Lung (tissue), 12 donors: ENCODE data around the gene KIAA2012. TPM values are rescaled to one million over a fixed set of nuclear protein-coding genes. Genes with fewer than 3 reads are reported as not detected.
A peak's percentile ranks its signal among the peaks of the same experiment; 100 is the strongest.

ENCODE experiments used
- ATAC-seq: fragments of 200-7000 bp; cut with Tn5 transposase; one replicate; pipeline ENCODE4 v1.9.1; 2020; ENCODE audit warnings: moderate number of reproducible peaks; ENCODE audit not compliant: insufficient read depth, low FRiP score
- DNase-seq, 3 donors: peaks; one replicate each; pipeline ENCODE4 v3.0.0-alpha.2; 2013 to 2017
- H3K27ac ChIP-seq, 2 donors: one replicate each; pipeline ENCODE4 v1.5.1; 2013; ENCODE audit warnings: mild to moderate bottlenecking in 2 of 2, moderate library complexity in 2 of 2, control low read depth in 1 of 2, inconsistent platforms in 1 of 2, low read depth in 1 of 2, low read length in 1 of 2
- H3K27me3 ChIP-seq, 3 donors: one replicate each; pipeline ENCODE4 v1.5.1; 2013; ENCODE audit warnings: low read length in 2 of 3; ENCODE audit not compliant: control insufficient read depth in 3 of 3, insufficient read depth in 3 of 3
- H3K36me3 ChIP-seq, 4 donors: one replicate each; pipeline ENCODE4 v1.5.1; 2013; ENCODE audit warnings: low read length in 4 of 4, mild to moderate bottlenecking in 1 of 4, moderate library complexity in 1 of 4; ENCODE audit not compliant: control insufficient read depth in 4 of 4, insufficient read depth in 4 of 4
- H3K4me1 ChIP-seq, 5 donors: one replicate each; pipeline ENCODE4 v1.5.1; 2013; ENCODE audit warnings: low read length in 5 of 5, mild to moderate bottlenecking in 2 of 5, moderate library complexity in 1 of 5; ENCODE audit not compliant: control insufficient read depth in 5 of 5, insufficient read depth in 5 of 5
- H3K4me3 ChIP-seq: one replicate; pipeline ENCODE4 v1.5.1; 2013; ENCODE audit warnings: mild to moderate bottlenecking, control low read depth, moderate library complexity
- H3K9ac ChIP-seq, 2 donors: one replicate each; pipeline ENCODE4 v1.5.1; 2013; ENCODE audit warnings: low read length in 2 of 2, control low read depth in 1 of 2; ENCODE audit not compliant: insufficient read depth in 1 of 2
- H3K9me3 ChIP-seq, 4 donors: one replicate each; pipeline ENCODE4 v1.5.1; 2013; ENCODE audit warnings: low read length in 3 of 4, mild to moderate bottlenecking in 1 of 4, moderate library complexity in 1 of 4; ENCODE audit not compliant: control insufficient read depth in 4 of 4, insufficient read depth in 3 of 4
- WGBS, 2 donors: extraction: QIAGEN DNeasy Blood & Tissue Kit; methylation state at CpG; one replicate each; pipeline ENCODE4 v1.1.7; 2013; 5-methylcytosine and 5-hydroxymethylcytosine counted together
- polyA plus RNA-seq, 2 donors: library from polyadenylated mRNA; stranded (reverse); fragments of 200-250 nt; gene quantifications; one replicate each; pipeline ENCODE4 v1.2.1, GENCODE V29; 2013
- total RNA-seq, 2 donors: library from RNA; depleted of rRNA in 1 of 2; stranded (reverse); fragments of >200 nt in 1 of 2; gene quantifications; one replicate each; pipeline ENCODE4 v1.2.1, GENCODE V29; 2014 to 2021
- TF ChIP-seq, protein P1 (sequence below): IDR thresholded peaks from 2 replicates; pipeline ENCODE4 v1.5.1; 2012; ENCODE audit warnings: mild to moderate bottlenecking; ENCODE audit errors: control extremely low read depth, extremely low read depth
- donor health status: control.
- donor health status: control.
- donor health status: Bipolar disorder and iron deficiency.
- donor health status: healthy.
- donor health status: DM: yes; HTN: yes; CAD: no.

KIAA2012 gene
- total and polyA plus RNA-seq, 4 donors, result 0.69 to 8.5 (median 3.6) TPM

GRCh38 chr2:202035089-202035940 lies 37.7 kb upstream of the KIAA2012 start:
- Histone ChIP-seq H3K9ac (no peak overlapping the region), H3K9me3 (peaks cover 0 to 7% (median 0%) of the 10 kb centered on the region in 4 donors), H3K4me3 (peak overlapping the region; percentile 64), H3K27me3 (no peaks in the 10 kb centered on the region), H3K36me3 (peaks cover 0 to 17% (median 6%) of the 10 kb centered on the region in 4 donors), H3K27ac (no peak overlapping the region), H3K4me1 (peaks cover 0 to 64% (median 22%) of the 10 kb centered on the region in 5 donors)
- TF ChIP-seq, protein P1, sequence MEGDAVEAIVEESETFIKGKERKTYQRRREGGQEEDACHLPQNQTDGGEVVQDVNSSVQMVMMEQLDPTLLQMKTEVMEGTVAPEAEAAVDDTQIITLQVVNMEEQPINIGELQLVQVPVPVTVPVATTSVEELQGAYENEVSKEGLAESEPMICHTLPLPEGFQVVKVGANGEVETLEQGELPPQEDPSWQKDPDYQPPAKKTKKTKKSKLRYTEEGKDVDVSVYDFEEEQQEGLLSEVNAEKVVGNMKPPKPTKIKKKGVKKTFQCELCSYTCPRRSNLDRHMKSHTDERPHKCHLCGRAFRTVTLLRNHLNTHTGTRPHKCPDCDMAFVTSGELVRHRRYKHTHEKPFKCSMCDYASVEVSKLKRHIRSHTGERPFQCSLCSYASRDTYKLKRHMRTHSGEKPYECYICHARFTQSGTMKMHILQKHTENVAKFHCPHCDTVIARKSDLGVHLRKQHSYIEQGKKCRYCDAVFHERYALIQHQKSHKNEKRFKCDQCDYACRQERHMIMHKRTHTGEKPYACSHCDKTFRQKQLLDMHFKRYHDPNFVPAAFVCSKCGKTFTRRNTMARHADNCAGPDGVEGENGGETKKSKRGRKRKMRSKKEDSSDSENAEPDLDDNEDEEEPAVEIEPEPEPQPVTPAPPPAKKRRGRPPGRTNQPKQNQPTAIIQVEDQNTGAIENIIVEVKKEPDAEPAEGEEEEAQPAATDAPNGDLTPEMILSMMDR, result no peak
- 17 to 20% methylated on average over 73 to 78 of the region's 78 CpGs for WGBS, 2 donors
- DNase-seq (peak; percentile 82 to 91 (median 85)), ATAC-seq (no peak)

DNA sequence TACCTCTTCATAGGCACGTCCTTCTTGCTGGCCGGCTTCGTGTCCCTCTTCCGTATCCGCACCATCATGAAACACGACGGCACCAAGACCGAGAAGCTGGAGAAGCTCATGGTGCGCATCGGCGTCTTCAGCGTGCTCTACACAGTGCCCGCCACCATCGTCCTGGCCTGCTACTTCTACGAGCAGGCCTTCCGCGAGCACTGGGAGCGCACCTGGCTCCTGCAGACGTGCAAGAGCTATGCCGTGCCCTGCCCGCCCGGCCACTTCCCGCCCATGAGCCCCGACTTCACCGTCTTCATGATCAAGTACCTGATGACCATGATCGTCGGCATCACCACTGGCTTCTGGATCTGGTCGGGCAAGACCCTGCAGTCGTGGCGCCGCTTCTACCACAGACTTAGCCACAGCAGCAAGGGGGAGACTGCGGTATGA lies 37.1 kb upstream of the KIAA2012 start:
- DNase-seq, result peak in 2 of 3 donors; percentile 28 to 46
- 67 to 72% methylated on average over 32 of the region's 32 CpGs for WGBS, 2 donors
- H3K9ac ChIP-seq, result no peak overlapping the region

GRCh38 chr2:202036601-202037037 lies 36.4 kb upstream of the KIAA2012 start:
- TF ChIP-seq, protein P1, result no peak
- Histone ChIP-seq H3K4me3 (no peak overlapping the region), H3K27ac (no peak overlapping the region), H3K9ac (peak overlapping the region; percentile 3 to 63), H3K27me3 (no peaks in the 10 kb centered on the region), H3K9me3 (peaks cover 0 to 7% (median 0%) of the 10 kb centered on the region in 4 donors), H3K4me1 (peaks cover 0 to 56% (median 22%) of the 10 kb centered on the region in 5 donors), H3K36me3 (peaks cover 0 to 17% (median 7%) of the 10 kb centered on the region in 4 donors)
- WGBS, 2 donors, result 66 to 72% methylated on average over 15 of the region's 15 CpGs
- ATAC-seq, result no peak
- peak; percentile 33 to 45 (median 38) for DNase-seq

More for the DNA sequence above, 37.1 kb upstream of the KIAA2012 start:
- Histone ChIP-seq H3K4me1 (peaks cover 0 to 63% (median 22%) of the 10 kb centered on the region in 5 donors), H3K27me3 (no peaks in the 10 kb centered on the region), H3K27ac (no peak overlapping the region), H3K36me3 (peaks cover 0 to 17% (median 7%) of the 10 kb centered on the region in 4 donors), H3K4me3 (no peak overlapping the region), H3K9me3 (peaks cover 0 to 7% (median 0%) of the 10 kb centered on the region in 4 donors)
- ATAC-seq, result no peak
- TF ChIP-seq, protein P1, result no peak
